RKO (cell line): ENCODE data around the gene TXNDC16.
A peak's percentile ranks its signal among the peaks of the same experiment; 100 is the strongest.

Source experiments
- DNase-seq: peaks from one replicate; pipeline ENCODE4 v3.0.0-alpha.2; 2016; ENCODE audit warnings: low spot score

Gene TXNDC16

GRCh38 chr14:52455291-52456088, 96.8 kb downstream of the TXNDC16 start:
- no peak for DNase-seq

DNA sequence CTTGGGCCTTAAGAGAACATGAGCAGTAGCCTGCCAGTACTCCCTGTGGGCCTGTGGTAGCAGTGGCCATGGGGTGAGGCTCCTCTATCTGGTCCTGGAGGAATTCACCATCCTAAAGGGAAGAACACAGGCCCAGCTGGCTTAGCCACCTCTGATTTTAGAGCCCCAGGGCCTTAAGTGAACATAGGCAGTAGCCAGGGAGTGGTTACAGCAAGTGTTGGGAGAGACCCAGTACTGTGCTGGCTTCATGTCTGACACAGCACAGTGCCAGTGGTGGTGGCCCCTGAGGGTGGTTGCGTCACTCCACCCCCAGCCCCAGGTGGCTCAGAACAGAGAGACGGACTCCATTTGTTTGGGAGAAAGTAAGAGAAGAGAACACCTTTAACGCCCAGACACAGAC, 105.1 kb downstream of the TXNDC16 start:
- DNase-seq: no peak

DNA sequence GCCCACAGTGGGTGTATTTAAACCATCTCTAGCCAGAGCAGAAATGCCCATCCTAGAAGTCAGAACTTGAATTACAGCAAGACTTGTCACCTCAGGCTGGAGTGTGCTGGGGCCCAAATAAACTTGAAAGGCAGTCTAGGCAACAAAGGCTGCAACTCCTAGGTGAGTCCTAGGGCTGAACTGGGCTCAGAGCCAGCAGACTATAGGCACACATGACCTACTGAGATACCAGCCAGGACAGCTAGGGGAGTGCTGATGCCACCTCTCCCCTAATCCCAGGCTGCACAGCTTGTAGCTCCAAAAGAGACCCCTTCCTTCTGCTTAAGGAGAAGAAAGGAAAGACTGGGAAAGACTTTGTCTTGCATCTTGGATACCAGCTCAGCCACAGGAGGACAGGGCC, 106.0 kb downstream of the TXNDC16 start:
- DNase-seq: no peak

GRCh38 chr14:52443506-52443905, 108.8 kb downstream of the TXNDC16 start:
- DNase-seq: no peak

DNA sequence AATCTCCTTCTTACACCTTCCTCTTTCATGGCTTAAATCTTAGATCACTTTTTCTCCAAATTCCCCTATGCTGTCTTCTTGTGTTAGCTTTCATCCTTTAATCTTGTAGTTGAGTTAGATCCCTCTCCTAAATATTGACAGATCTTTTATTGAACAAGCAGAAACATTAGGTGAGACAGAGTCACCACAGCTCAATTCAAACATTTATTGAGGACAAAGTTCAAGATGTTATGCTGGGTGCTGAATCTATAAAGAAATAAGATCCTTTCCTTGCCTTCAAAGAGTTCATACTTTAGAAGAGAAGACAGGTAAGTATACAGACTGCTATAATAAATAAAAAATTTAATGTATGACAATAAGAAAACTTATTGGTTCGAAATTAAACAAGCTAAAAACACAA, 109.7 kb downstream of the TXNDC16 start:
- no peak for DNase-seq

GRCh38 chr14:52442166-52442565, 110.1 kb downstream of the TXNDC16 start:
- DNase-seq: no peak

DNA sequence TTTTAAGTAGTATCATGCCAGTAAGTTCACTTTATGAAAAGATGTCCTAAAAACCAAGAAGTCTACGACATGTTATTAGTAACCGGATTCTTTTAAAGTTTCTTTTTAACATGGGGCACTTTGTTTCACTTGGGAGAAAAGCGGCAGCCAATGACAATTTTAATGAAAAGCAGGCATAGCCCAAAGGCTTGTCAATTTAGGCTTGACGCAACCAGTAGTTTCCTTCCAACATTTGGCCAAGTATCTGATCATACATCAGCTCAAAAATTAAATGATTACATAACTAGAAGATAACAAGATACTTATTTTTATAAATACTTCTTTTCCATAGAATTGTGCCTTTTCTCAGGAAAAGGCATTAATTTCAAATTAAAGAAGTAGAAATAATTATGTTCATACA, 112.8 kb downstream of the TXNDC16 start:
- DNase-seq: no peak

DNA sequence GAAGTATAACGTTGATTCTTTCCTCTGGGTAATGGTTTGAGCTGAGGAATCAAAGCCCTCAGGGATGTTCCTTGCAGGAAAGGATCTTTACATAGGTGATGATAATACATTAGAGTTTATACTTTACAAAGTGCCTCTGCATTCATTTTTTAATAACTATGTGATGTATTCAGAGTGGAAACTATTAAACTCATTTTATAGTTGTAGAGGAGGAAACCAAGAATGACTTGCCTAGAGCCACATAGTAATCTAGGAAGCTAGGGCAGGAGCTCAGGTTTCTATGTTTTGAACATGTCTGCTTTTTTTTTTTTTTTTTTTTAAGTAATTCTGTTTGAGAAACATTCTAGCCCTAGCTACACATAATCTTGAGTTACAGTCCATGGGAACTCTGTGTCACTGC, 117.3 kb downstream of the TXNDC16 start:
- no peak for DNase-seq

GRCh38 chr14:52430474-52430873, 121.8 kb downstream of the TXNDC16 start:
- DNase-seq: no peak

GRCh38 chr14:52429451-52429850, 122.9 kb downstream of the TXNDC16 start:
- no peak for DNase-seq

DNA sequence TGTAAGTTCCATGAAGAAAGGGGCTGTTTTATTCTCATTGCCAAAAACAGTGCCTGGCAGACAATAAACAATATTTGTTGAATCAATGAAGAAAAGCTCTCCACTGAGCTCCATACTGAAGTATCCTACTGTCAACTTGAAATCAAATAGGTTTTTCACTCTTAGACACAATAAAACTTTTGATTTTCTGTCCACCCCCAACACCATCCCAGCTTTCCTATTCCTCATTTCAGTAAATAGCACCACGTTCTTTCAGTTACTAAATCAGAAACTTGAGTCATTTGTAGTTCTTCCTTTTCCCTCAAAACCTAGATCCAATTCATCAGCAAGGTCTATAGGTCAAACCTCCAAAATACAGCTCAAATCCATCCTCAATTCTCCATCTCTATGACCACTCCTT, 124.8 kb downstream of the TXNDC16 start:
- no peak for DNase-seq

- no peak for DNase-seq
Measured at GRCh38 chr14:52422650-52423356, 129.5 kb downstream of the TXNDC16 start.

DNA sequence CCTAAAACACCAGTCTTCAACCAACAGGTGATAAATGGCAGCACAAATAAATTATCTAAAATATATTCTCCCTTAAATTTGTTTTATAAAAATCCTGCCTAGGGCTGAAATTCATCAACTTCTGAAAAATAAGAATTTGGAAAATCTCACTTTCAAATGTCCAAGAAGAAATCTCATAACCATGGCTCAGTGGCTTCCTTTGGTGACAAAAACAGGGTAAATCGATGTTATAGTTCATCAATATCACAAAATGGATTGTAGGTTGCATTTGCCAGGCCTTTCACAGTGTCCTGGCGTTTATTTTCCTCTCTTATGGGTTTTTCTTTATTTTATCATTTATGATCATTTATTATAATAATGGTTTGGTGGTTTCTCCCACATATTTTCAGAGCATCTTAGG, 135.2 kb downstream of the TXNDC16 start:
- DNase-seq: no peak

GRCh38 chr14:52413729-52414408, 138.4 kb downstream of the TXNDC16 start:
- no peak for DNase-seq

DNA sequence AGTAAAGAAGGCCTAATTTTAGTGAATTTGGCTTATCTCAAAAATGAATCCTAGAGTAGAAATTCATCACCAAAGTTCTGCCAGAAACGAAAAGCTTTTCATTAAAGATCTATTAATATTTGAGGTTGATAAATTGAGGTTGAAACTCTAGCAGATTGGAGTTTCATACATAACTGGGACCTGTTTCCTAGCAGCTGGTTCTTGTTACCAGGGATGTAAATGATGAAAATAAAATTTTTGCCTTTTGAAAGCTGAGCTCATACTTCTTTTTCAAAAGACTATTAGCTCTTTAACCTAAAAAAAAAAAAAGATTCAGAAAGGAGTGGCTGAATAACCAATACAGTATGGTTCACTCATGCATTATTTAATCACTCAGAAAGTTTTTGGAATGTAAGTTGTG, 139.9 kb downstream of the TXNDC16 start:
- no peak for DNase-seq

DNA sequence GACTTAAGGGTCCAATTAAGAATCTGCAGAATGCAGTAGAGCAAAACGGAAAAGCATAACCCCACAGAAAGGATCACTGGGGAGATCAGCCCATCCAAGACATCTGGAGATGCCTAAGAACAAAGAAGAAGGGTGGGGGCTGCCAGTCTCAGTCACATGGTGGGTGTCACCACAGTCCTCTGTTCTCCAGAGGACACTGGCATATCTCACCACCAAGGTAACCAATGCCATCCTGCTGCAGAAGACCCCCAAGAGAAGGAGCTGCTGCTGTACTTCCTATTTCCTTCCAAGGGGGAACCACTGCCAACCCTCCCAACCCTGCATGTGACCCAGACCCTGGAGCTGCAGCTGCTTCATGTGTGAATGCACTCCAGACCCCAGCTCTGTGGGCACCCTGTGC, 147.0 kb downstream of the TXNDC16 start:
- DNase-seq: no peak

GRCh38 chr14:52402812-52403526, 149.3 kb downstream of the TXNDC16 start:
- no peak for DNase-seq

DNA sequence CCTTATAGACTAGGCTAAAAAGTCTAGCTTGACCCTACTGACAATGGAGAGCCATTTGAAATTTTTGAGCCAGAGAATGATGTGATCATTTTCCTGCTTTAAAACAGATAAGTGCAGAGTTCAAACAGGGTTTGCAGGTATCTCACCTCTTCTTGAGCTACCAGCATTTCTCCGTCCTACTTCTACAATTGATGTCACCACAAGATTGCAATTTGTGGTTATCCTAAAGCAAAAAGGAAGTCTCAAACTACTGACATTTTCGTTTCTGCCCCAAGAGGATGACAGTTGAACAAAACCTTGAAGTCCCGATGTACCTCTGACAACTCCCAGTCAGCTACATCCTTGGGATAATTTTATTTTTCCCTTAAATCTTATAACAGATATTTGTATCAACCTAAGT, 151.5 kb downstream of the TXNDC16 start:
- no peak for DNase-seq

GRCh38 chr14:52399921-52400595, 152.2 kb downstream of the TXNDC16 start:
- peak; percentile 3 for DNase-seq

- DNase-seq: no peak
Measured at GRCh38 chr14:52399104-52399503, 153.2 kb downstream of the TXNDC16 start.

DNA sequence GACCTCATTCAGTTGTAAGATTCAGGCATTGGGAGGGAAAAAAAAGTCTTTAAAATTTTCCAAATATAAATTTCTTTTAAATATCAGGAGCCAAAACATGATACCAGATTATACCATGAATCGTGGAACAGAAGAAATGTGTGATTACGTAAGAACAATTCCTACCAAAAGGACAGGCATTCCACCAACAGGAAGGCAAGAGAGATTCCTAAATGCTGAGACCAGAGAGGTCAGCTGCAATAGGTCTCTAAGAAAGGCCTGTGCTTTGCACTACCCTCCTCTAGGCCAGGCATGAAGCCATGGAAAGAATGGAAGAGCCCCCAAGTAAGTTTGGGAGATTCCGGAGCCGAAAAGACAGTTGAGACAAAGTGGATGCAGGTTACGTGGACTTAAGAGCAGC, 154.5 kb downstream of the TXNDC16 start:
- no peak for DNase-seq

DNA sequence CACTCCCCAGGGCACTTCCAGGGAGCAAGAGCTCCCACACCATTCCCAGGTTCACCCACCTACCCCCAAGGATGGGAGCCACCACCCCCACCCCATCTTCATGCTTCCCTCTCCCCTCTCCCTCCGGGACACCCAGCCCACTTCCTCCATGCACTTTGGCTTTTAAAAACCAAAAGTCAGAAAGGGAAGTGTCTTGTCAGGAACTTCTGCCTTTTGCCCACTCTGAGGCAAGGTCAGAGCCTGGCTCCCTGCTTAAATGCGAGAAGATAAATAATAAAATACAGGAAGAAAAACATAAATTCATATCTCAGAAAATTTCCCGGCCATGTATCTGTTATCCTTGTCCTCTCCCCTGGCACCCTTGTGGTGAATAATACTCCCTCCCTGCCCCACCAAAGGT, 156.6 kb downstream of the TXNDC16 start:
- no peak for DNase-seq
